Heart left ventricle (tissue), 16 donors: ENCODE data around the gene ABCB1. TPM values are rescaled to one million over a fixed set of nuclear protein-coding genes. Genes with fewer than 3 reads are reported as not detected.

Source experiments
- ATAC-seq, 4 donors: fragments of 200-7000 bp; cut with Tn5 transposase; one replicate each; pipeline ENCODE4 v1.9.1; 2020 to 2022; ENCODE audit warnings: moderate library complexity in 4 of 4, mild to moderate bottlenecking in 3 of 4, moderate number of reproducible peaks in 1 of 4
- DNase-seq, 5 donors: peaks; one replicate each; pipeline ENCODE4 v3.0.0-alpha.2; 2020
- H3K27ac ChIP-seq, 12 donors: fragments of 200-600 bp; sonication (generic) in 4 of 12; one replicate each; pipeline versions ENCODE4 v1.5.0 to v1.8.0; 2016 to 2022; ENCODE audit warnings: mild to moderate bottlenecking in 2 of 12
- H3K27me3 ChIP-seq, 9 donors: fragments of 200-600 bp; sonication (generic) in 2 of 9; one replicate each; pipeline versions ENCODE4 v1.5.1 to v1.8.0; 2016 to 2022; ENCODE audit warnings: mild to moderate bottlenecking in 3 of 9
- H3K36me3 ChIP-seq, 9 donors: fragments of 200-600 bp; sonication (generic) in 2 of 9; one replicate each; pipeline versions ENCODE4 v1.5.0 to v1.8.0; 2018 to 2022; ENCODE audit warnings: mild to moderate bottlenecking in 2 of 9
- H3K4me1 ChIP-seq, 12 donors: fragments of 200-600 bp; sonication (generic) in 4 of 12; one replicate each; pipeline versions ENCODE4 v1.5.0 to v1.8.0; 2016 to 2022; ENCODE audit warnings: mild to moderate bottlenecking in 3 of 12
- H3K4me3 ChIP-seq, 12 donors: fragments of 200-600 bp; sonication (generic) in 4 of 12; one replicate each; pipeline versions ENCODE4 v1.5.0 to v1.8.0; 2017 to 2022; ENCODE audit warnings: mild to moderate bottlenecking in 9 of 12, moderate library complexity in 4 of 12
- H3K9me3 ChIP-seq, 12 donors: fragments of 200-600 bp; sonication (generic) in 4 of 12; one replicate each; pipeline versions ENCODE4 v1.5.0 to v1.8.0; 2016 to 2022; ENCODE audit warnings: mild to moderate bottlenecking in 1 of 12
- POLR2A ChIP-seq, 2 donors: fragments of 450-650 bp; IDR thresholded peaks; one replicate each; pipeline ENCODE4 v1.6.1; 2017; ENCODE audit warnings: antibody characterized with exemption in 2 of 2, mild to moderate bottlenecking in 2 of 2, moderate library complexity in 2 of 2
- WGBS, 4 donors: extraction: QIAGEN DNeasy Blood & Tissue Kit in 2 of 4; methylation state at CpG; one replicate each; pipeline versions ENCODE4 v1.1.5 to v1.1.7; 2013 to 2018; 5-methylcytosine and 5-hydroxymethylcytosine counted together
- intact Hi-C, 10 donors: fragments of 100-400 bp; cut with DNase I; formaldehyde crosslinking; loops; one replicate each; pipeline versions ENCODE4 v1.11.1 to v1.14.2; 2022
- polyA plus RNA-seq, 2 donors: library from polyadenylated mRNA; stranded (reverse); fragments of 200-250 nt; gene quantifications; one replicate each; pipeline ENCODE4 v1.2.3, GENCODE V29; 2013
- total RNA-seq, 9 donors: library from RNA; depleted of rRNA in 2 of 9; stranded (reverse); fragments of >200 nt in 2 of 9; fragmentation: NEBNext Ultra II Directional in 3 of 9; extraction: Animal tissue kit (Norgen Biotek cat#: 25700) in 3 of 9; gene quantifications; one replicate each; pipeline versions ENCODE4 v1.1.0 to v1.2.4, GENCODE V29; 2016 to 2023
- TF ChIP-seq, protein P1 (sequence below), 12 donors: fragments of 200-600 bp; sonication (generic) in 4 of 12; IDR thresholded peaks; one replicate each; pipeline versions ENCODE4 v1.5.0 to v1.8.0; 2018 to 2022; ENCODE audit warnings: antibody characterized with exemption in 12 of 12, mild to moderate bottlenecking in 5 of 12
- donor health status: ischemic (EF 13 %, LVEDD 7.1; RV severe dilation, severe dysfunction).
- donor health status: healthy with polysubstance abuse.
- donor health status: DM: no; HTN: yes; CAD: no.
- donor health status: DM: no; HTN: no; CAD: no.
- donor health status: ischemic (EF 25% LVEDD 6.9; RV normal size, moderate dysfunction).
- donor health status: ischemic (EF 25% LVEDD 5.7; RV mildly dilated, moderate dysfunction).
- donor health status: healthy.
- donor health status: DM: yes; HTN: yes; CAD: no.
- donor health status: ischemic (EF 35%, LVEDD 5.7; RV mildly dilated, moderate dysfunction).
- donor health status: nonischemic (EF 11% LVEDD 7.7; RV severe dilation, severe dysfunction).
- donor health status: DM: yes; HTN: yes; CAD: no.
- donor health status: PGD.
- donor health status: ischemic (EF 29% LVEDD 5.4; RV normal size, mild dysfunction).
- donor health status: nonischemic (EF 23%, LVEDD 6.1; RV moderate dilation, normal function).

Gene ABCB1
- total and polyA plus RNA-seq, 11 donors: 0.82 to 9.2 (median 6.1) TPM

DNA sequence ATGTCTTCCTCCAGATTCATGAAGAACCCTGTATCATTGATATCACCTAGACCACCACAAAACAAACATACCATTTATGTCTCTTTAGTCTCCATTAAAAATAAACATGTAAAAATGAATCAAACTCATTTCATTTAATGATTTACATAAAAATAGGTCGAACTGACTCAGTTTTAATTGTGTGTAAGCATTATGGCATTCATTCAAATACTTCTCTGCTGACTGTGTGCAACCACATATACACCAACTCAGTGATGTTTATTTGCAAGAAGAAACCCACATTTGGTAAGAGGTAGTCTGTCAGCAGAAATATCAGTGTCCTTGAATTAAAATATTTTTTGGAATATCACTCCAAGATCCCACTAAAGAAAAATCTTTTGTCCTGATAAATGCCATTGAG lies 30.5 kb downstream of the ABCB1 start:
- no peak for TF ChIP-seq POLR2A (IDR thresholded peaks at IDR 0.05)
- TF ChIP-seq, protein P1, sequence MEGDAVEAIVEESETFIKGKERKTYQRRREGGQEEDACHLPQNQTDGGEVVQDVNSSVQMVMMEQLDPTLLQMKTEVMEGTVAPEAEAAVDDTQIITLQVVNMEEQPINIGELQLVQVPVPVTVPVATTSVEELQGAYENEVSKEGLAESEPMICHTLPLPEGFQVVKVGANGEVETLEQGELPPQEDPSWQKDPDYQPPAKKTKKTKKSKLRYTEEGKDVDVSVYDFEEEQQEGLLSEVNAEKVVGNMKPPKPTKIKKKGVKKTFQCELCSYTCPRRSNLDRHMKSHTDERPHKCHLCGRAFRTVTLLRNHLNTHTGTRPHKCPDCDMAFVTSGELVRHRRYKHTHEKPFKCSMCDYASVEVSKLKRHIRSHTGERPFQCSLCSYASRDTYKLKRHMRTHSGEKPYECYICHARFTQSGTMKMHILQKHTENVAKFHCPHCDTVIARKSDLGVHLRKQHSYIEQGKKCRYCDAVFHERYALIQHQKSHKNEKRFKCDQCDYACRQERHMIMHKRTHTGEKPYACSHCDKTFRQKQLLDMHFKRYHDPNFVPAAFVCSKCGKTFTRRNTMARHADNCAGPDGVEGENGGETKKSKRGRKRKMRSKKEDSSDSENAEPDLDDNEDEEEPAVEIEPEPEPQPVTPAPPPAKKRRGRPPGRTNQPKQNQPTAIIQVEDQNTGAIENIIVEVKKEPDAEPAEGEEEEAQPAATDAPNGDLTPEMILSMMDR (IDR thresholded peaks at IDR 0.05): no peak
- Histone ChIP-seq H3K36me3 (no peaks in the 10 kb centered on the region), H3K4me3 (no peak overlapping the region), H3K9me3 (no peaks in the 10 kb centered on the region), H3K27ac (no peak overlapping the region), H3K4me1 (no peaks in the 10 kb centered on the region), H3K27me3 (no peaks in the 10 kb centered on the region)
- intact Hi-C loops: no loop called here
- no peak for DNase-seq
- WGBS, 4 donors: 27 to 44% (median 33%) methylated on average over 1 of the region's 1 CpG
- no peak for ATAC-seq

DNA sequence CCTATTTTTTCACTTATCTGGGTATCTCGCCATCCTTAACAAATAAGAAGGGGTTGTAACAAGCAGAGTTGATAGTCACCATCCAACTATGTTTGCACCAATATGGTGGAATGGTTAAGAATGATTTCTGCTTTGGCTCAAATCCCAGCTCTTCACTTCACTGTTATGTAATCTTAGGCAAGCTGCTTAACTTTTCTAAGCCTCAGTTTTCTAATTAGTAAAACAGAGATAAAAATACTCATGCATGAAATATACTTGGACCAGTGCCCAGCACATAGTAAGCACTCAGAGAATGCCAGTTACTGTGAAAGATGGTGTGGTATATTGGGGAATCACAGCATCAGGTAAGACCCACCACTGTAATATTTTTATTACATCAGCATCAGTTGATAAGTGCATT lies 33.6 kb downstream of the ABCB1 start:
- DNase-seq (no peak), ATAC-seq (no peak)
- Histone ChIP-seq H3K27me3 (no peaks in the 10 kb centered on the region), H3K36me3 (no peaks in the 10 kb centered on the region), H3K4me1 (no peaks in the 10 kb centered on the region), H3K9me3 (no peaks in the 10 kb centered on the region), H3K27ac (no peak overlapping the region), H3K4me3 (no peak overlapping the region)
- TF ChIP-seq, protein P1 (IDR thresholded peaks at IDR 0.05): no peak
- no peak for TF ChIP-seq POLR2A (IDR thresholded peaks at IDR 0.05)
- intact Hi-C loops: no loop called here
- 48 to 74% (median 60%) methylated on average over 1 of the region's 1 CpG for WGBS, 4 donors

DNA sequence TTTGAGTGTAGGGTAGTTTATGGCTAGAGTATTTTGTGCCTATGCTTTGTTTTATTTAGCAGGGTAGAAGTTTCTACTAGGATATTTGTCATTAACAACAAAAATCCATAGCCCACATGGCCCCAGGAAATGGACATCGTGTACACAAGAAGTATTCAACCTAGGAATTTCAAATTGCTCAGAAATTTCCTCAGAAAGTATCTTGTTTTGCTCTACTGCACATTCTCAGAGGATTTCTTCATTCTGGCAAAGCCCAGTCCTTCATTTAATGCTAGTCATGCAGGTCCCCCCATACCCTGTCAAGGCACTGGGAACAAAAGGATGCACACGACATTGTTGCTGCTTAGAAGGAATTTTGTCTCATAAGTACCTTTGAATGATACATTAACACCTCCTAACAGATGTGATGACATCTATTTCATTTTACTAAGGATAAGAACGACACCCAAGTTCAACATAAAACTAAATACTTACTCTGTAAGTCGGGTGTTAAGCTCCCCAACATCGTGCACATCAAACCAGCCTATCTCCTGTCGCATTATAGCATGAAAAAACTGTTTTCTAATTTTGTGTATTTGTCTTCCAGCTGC lies 34.3 kb downstream of the ABCB1 start:
- Histone ChIP-seq H3K36me3 (no peaks in the 10 kb centered on the region), H3K4me3 (no peak overlapping the region), H3K27me3 (no peaks in the 10 kb centered on the region), H3K27ac (no peak overlapping the region), H3K4me1 (no peaks in the 10 kb centered on the region), H3K9me3 (no peaks in the 10 kb centered on the region)
- DNase-seq: no peak
- WGBS, 4 donors: 78 to 81% (median 80%) methylated on average over 6 of the region's 6 CpGs
- no peak for ATAC-seq
- TF ChIP-seq, protein P1 (IDR thresholded peaks at IDR 0.05): no peak
- intact Hi-C loops: no loop called here

DNA sequence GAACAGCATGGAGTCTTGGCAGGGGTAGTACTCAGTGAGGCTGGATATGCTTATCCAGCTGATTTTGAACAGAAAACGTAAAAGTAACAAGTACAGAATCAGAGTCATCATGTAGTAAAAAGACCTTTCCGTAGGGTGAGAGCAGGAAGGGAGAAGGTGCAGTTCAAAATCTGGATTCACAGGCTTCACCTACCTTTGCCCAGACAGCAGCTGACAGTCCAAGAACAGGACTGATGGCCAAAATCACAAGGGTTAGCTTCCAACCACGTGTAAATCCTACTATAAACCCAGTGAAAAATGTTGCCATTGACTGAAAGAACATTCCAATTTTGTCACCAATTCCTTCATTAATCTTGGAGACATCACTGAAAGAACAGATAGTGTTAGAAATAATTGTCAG lies 34.8 kb downstream of the ABCB1 start:
- Histone ChIP-seq H3K4me1 (no peaks in the 10 kb centered on the region), H3K9me3 (no peaks in the 10 kb centered on the region), H3K36me3 (no peaks in the 10 kb centered on the region), H3K27ac (no peak overlapping the region), H3K4me3 (no peak overlapping the region), H3K27me3 (no peaks in the 10 kb centered on the region)
- TF ChIP-seq POLR2A (IDR thresholded peaks at IDR 0.05): no peak
- TF ChIP-seq, protein P1 (IDR thresholded peaks at IDR 0.05): no peak
- DNase-seq (no peak), ATAC-seq (no peak)
- WGBS, 4 donors: 60 to 71% (median 64%) methylated on average over 3 of the region's 3 CpGs
- intact Hi-C loops: no loop called here
